Amniotic epithelial cell (primary cell): ENCODE results near the gene RALB.
"Not testable (repeated sequence)": the region's sequence is repeated elsewhere in the genome, so short reads cannot be mapped to it uniquely, and the experiment has no call there.

Source experiments
- DNase-seq: peaks from one replicate; pipeline ENCODE4 v3.0.0-alpha.2; 2010; ENCODE audit warnings: low read depth

Gene RALB

GRCh38 chr2:120243211-120243610 is 9.4 kb upstream of the RALB start:
- DNase-seq: no peak

- DNase-seq: no peak
Observed at GRCh38 chr2:120243875-120244553, 8.6 kb upstream of the RALB start.

GRCh38 chr2:120244656-120245519 is 7.8 kb upstream of the RALB start:
- no peak for DNase-seq

- DNase-seq: peak; percentile 89
Observed at GRCh38 chr2:120245520-120246332, 6.9 kb upstream of the RALB start.

GRCh38 chr2:120246546-120247300 is 5.9 kb upstream of the RALB start:
- peak; percentile 70 for DNase-seq

GRCh38 chr2:120247851-120248250 is 4.8 kb upstream of the RALB start:
- DNase-seq: no peak

GRCh38 chr2:120250640-120251039 is 2.0 kb upstream of the RALB start:
- no peak for DNase-seq

GRCh38 chr2:120251078-120251477 is 1.6 kb upstream of the RALB start:
- DNase-seq: no peak

- no peak for DNase-seq
Observed at GRCh38 chr2:120251880-120252224, 800 bp upstream of the RALB start.

GRCh38 chr2:120253021-120253882 is 600 bp downstream of the RALB start:
- DNase-seq: peak; percentile 78

GRCh38 chr2:120254178-120254577 is 1.5 kb downstream of the RALB start:
- DNase-seq: peak; percentile 39

- DNase-seq: no peak
Observed at GRCh38 chr2:120255071-120255470, 2.4 kb downstream of the RALB start.

- no peak for DNase-seq
Observed at GRCh38 chr2:120255986-120256650, 3.5 kb downstream of the RALB start.

- peak; percentile 57 for DNase-seq
Observed at GRCh38 chr2:120256651-120257000, 4.0 kb downstream of the RALB start.

- DNase-seq: no peak
Observed at GRCh38 chr2:120257522-120257921, 4.9 kb downstream of the RALB start.

GRCh38 chr2:120258196-120258595 is 5.5 kb downstream of the RALB start:
- no peak for DNase-seq

GRCh38 chr2:120259939-120260338 is 7.3 kb downstream of the RALB start:
- not testable (repeated sequence) for DNase-seq

GRCh38 chr2:120260736-120261135 is 8.1 kb downstream of the RALB start:
- DNase-seq: no peak

GRCh38 chr2:120261387-120262006 is 8.8 kb downstream of the RALB start:
- no peak for DNase-seq

- DNase-seq: no peak
Observed at GRCh38 chr2:120262150-120262549, 9.5 kb downstream of the RALB start.
